Hepatocyte (in vitro differentiated cells): ENCODE measurements around the gene METRN. TPM values are rescaled to one million over a fixed set of nuclear protein-coding genes. Genes with fewer than 3 reads are reported as not detected.

ENCODE experiments used
- DNase-seq: peaks from one replicate; pipeline ENCODE4 v3.0.0-alpha.2; 2016; ENCODE audit warnings: low spot score
- H2AFZ ChIP-seq: fragments of 200-600 bp; sonication (generic); 2 replicates; pipeline ENCODE4 v1.6.0; 2016; ENCODE audit warnings: antibody characterized with exemption, mild to moderate bottlenecking
- H3K27ac ChIP-seq: fragments of 200-600 bp; sonication (generic); 2 replicates; pipeline ENCODE4 v1.5.1; 2016; ENCODE audit warnings: mild to moderate bottlenecking
- H3K27me3 ChIP-seq: fragments of 200-600 bp; sonication (generic); 2 replicates; pipeline ENCODE4 v1.6.1; 2016
- H3K36me3 ChIP-seq: fragments of 200-600 bp; sonication (generic); replicated peaks from 2 replicates; pipeline ENCODE4 v1.5.1; 2016; ENCODE audit warnings: low read depth; ENCODE audit not compliant: insufficient read depth
- H3K4me1 ChIP-seq: fragments of 200-600 bp; sonication (generic); 2 replicates; pipeline ENCODE4 v1.5.1; 2016; ENCODE audit warnings: mild to moderate bottlenecking, moderate library complexity; ENCODE audit not compliant: insufficient read depth
- H3K4me2 ChIP-seq: fragments of 200-600 bp; sonication (generic); 2 replicates; pipeline ENCODE4 v1.6.0; 2016
- H3K4me3 ChIP-seq: fragments of 200-600 bp; sonication (generic); 2 replicates; pipeline ENCODE4 v1.5.1; 2016; ENCODE audit warnings: mild to moderate bottlenecking
- H3K79me2 ChIP-seq: fragments of 200-600 bp; sonication (generic); 2 replicates; pipeline ENCODE4 v1.6.0; 2017; ENCODE audit warnings: mild to moderate bottlenecking
- H3K9me2 ChIP-seq: fragments of 200-600 bp; sonication (generic); replicated peaks from 2 replicates; pipeline ENCODE4 v1.6.0; 2017; ENCODE audit warnings: mild to moderate bottlenecking; ENCODE audit not compliant: insufficient read depth
- H3K9me3 ChIP-seq: fragments of 200-600 bp; sonication (generic); 2 replicates; pipeline ENCODE4 v1.5.1; 2016; ENCODE audit warnings: low read depth, mild to moderate bottlenecking
- H4K20me1 ChIP-seq: fragments of 200-600 bp; sonication (generic); 2 replicates; pipeline ENCODE4 v1.6.0; 2016; ENCODE audit warnings: mild to moderate bottlenecking; ENCODE audit not compliant: insufficient read depth, poor library complexity, severe bottlenecking
- EZH2 ChIP-seq: fragments of 200-600 bp; sonication (generic); IDR thresholded peaks from 2 replicates; pipeline ENCODE4 v1.6.1; 2016; ENCODE audit warnings: antibody characterized with exemption, mild to moderate bottlenecking, borderline replicate concordance
- EZH2phosphoT487 ChIP-seq: fragments of 200-600 bp; sonication (generic); IDR thresholded peaks from one replicate; pipeline ENCODE4 v1.6.1; 2018; ENCODE audit warnings: antibody characterized with exemption, mild to moderate bottlenecking, low read depth, moderate library complexity; ENCODE audit not compliant: unreplicated experiment, severe bottlenecking
- WGBS: methylation state at CpG from one replicate; pipeline ENCODE4 v1.1.6; 2016; ENCODE audit warnings: low lambda C conversion rate; ENCODE audit errors: missing lambda C conversion rate; 5-methylcytosine and 5-hydroxymethylcytosine counted together
- polyA plus RNA-seq: library from polyadenylated mRNA; unstranded; fragments of >200 nt; fragmentation: Nextera tagmentation; extraction: Ambion mirVana; gene quantifications from 2 replicates; pipeline ENCODE4 v1.2.1, GENCODE V29; 2016
- total RNA-seq: library from RNA; depleted of rRNA; stranded (reverse); fragments of >200 nt; gene quantifications from 2 replicates; pipeline ENCODE4 v1.2.3, GENCODE V29; 2014
- TF ChIP-seq, protein P1 (sequence below): fragments of 200-600 bp; sonication (generic); IDR thresholded peaks from 2 replicates; pipeline ENCODE4 v1.5.1; 2016; ENCODE audit warnings: antibody characterized with exemption, mild to moderate bottlenecking; ENCODE audit not compliant: poor library complexity

Gene METRN
- total and polyA plus RNA-seq, 2 experiments from 2014 or later = 22.7 to 68.1 TPM

DNA sequence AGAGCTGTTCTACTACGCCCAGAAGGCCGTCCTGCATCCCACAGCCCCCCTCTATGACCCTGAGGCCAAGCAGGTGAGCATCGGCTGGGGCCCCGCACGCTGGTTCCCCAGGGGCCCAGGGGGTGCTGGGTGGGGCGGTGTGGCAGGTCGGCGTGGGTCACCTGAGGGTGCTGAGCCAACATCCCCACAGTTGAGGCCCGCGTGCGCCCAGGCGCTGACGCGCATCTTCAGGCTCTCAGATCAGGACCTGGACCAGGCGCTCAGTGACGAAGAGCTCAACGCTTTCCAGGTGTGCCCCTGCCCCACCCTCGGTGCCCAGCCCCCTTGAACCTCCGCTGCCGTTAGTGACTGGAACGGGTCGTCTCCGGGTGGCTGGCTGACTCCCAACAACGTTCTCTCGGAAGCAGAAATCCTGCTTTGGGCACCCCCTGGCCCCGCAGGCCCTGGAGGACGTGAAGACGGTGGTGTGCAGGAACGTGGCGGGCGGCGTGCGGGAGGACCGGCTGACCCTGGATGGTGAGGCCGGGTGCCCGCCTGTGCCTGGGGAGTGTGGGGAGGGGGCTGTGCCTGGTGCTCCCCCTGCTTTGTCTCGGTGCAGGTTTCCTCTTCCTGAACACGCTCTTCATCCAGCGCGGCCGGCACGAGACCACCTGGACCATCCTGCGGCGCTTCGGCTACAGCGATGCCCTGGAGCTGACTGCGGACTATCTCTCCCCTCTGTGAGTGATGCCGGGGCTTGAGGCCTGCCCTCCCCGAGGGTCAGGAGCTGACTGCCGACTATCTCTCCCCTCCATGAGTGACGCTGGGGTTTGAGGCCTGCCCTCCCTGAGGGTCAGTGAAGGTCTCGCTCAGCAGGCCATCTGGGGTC lies 44.2 kb upstream of the METRN start:
- no peak overlapping the region for H3K4me3 ChIP-seq
- TF ChIP-seq, protein P1, sequence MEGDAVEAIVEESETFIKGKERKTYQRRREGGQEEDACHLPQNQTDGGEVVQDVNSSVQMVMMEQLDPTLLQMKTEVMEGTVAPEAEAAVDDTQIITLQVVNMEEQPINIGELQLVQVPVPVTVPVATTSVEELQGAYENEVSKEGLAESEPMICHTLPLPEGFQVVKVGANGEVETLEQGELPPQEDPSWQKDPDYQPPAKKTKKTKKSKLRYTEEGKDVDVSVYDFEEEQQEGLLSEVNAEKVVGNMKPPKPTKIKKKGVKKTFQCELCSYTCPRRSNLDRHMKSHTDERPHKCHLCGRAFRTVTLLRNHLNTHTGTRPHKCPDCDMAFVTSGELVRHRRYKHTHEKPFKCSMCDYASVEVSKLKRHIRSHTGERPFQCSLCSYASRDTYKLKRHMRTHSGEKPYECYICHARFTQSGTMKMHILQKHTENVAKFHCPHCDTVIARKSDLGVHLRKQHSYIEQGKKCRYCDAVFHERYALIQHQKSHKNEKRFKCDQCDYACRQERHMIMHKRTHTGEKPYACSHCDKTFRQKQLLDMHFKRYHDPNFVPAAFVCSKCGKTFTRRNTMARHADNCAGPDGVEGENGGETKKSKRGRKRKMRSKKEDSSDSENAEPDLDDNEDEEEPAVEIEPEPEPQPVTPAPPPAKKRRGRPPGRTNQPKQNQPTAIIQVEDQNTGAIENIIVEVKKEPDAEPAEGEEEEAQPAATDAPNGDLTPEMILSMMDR = no peak
- no peak for TF ChIP-seq EZH2phosphoT487
- no peak for TF ChIP-seq EZH2

DNA sequence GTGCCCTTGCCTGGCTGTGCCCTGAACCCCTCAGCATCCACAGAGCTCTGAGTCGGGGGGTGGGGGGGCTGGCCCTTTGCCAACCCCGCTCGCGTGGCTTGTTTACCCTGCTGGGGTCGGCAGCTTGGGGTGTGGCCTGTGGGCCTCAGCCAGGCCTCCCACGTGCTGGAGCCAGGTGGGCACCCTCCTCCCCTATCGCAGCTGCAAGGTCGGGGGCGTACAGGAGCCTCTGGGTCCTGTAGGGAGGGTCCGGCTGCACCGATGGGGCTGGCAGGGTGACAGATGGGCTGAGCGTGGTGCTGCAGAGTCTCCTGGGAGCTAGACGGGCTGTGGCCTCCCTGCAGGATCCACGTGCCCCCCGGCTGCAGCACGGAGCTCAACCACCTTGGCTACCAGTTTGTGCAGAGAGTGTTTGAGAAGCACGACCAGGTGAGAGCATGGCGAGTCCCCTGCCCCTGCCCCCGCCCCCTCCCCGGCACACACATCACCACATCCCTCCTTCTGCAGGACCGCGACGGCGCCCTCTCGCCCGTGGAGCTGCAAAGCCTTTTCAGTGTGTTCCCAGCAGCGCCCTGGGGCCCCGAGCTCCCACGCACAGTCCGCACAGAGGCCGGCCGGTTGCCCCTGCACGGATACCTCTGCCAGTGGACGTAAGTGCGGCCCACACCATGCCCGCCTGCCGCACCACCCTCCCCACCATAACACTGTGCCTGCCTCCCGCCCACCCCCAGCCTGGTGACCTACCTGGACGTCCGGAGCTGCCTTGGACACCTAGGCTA lies 43.4 kb upstream of the METRN start:
- H3K9me3 ChIP-seq = no peaks in the 10 kb centered on the region
- peaks cover 18% of the 10 kb centered on the region for H3K4me1 ChIP-seq
- H3K27ac ChIP-seq = no peak overlapping the region
- H4K20me1 ChIP-seq = no peaks in the 10 kb centered on the region
- no peak overlapping the region for H3K4me2 ChIP-seq
- H3K36me3 ChIP-seq = no peaks in the 10 kb centered on the region
- H3K79me2 ChIP-seq = peaks cover 23% of the 10 kb centered on the region
- TF ChIP-seq EZH2 = no peak
- H3K27me3 ChIP-seq = no peaks in the 10 kb centered on the region
- H2AFZ ChIP-seq = no peak overlapping the region
- no peak overlapping the region for H3K4me3 ChIP-seq
- no peaks in the 10 kb centered on the region for H3K9me2 ChIP-seq
- DNase-seq = no peak
- 96% methylated on average over 25 of the region's 40 CpGs for WGBS

More for the DNA sequence above, 44.2 kb upstream of the METRN start:
- Histone ChIP-seq H3K9me2 (no peaks in the 10 kb centered on the region), H3K79me2 (peaks cover 23% of the 10 kb centered on the region), H3K27me3 (no peaks in the 10 kb centered on the region), H3K36me3 (no peaks in the 10 kb centered on the region), H3K4me1 (peaks cover 12% of the 10 kb centered on the region), H3K9me3 (no peaks in the 10 kb centered on the region), H3K4me2 (no peak overlapping the region), H4K20me1 (no peaks in the 10 kb centered on the region), H2AFZ (no peak overlapping the region), H3K27ac (no peak overlapping the region)
- WGBS = 93% methylated on average over 36 of the region's 52 CpGs
- DNase-seq = no peak

DNA sequence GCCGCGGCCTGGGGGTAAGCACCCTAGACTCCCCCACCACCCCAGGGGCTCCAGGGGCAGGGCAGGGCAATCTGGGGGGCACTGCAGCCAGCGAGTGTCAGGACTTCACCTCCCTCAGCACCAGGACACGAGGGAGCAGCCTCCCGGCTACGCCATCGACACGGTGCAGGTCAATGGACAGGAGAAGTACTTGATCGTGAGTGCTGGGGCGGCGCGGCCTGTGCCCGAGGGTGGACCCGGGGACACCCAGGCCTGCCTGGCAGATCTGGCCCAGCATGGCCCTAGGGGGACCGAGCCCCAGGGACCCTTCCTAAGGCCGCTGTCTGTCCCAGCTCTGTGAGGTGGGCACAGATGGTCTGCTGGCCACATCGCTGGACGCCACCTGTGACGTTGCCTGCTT lies 42.5 kb upstream of the METRN start:
- WGBS = 97% methylated on average over 19 of the region's 19 CpGs

More for the DNA sequence above, 42.5 kb upstream of the METRN start:
- Histone ChIP-seq H4K20me1 (no peaks in the 10 kb centered on the region), H3K4me3 (no peak overlapping the region), H2AFZ (no peak overlapping the region), H3K36me3 (no peaks in the 10 kb centered on the region), H3K27me3 (no peaks in the 10 kb centered on the region), H3K4me1 (peaks cover 18% of the 10 kb centered on the region), H3K4me2 (no peak overlapping the region), H3K79me2 (peaks cover 23% of the 10 kb centered on the region), H3K9me2 (no peaks in the 10 kb centered on the region), H3K9me3 (no peaks in the 10 kb centered on the region), H3K27ac (no peak overlapping the region)
- no peak for DNase-seq
- TF ChIP-seq, protein P1 = no peak
- no peak for TF ChIP-seq EZH2
- no peak for TF ChIP-seq EZH2phosphoT487
